Measurements from ENCODE around the gene C6orf62.
"Not testable (repeated sequence)": the region's sequence is repeated elsewhere in the genome, so short reads cannot be mapped to it uniquely, and the experiment has no call there.

Gene C6orf62

DNA sequence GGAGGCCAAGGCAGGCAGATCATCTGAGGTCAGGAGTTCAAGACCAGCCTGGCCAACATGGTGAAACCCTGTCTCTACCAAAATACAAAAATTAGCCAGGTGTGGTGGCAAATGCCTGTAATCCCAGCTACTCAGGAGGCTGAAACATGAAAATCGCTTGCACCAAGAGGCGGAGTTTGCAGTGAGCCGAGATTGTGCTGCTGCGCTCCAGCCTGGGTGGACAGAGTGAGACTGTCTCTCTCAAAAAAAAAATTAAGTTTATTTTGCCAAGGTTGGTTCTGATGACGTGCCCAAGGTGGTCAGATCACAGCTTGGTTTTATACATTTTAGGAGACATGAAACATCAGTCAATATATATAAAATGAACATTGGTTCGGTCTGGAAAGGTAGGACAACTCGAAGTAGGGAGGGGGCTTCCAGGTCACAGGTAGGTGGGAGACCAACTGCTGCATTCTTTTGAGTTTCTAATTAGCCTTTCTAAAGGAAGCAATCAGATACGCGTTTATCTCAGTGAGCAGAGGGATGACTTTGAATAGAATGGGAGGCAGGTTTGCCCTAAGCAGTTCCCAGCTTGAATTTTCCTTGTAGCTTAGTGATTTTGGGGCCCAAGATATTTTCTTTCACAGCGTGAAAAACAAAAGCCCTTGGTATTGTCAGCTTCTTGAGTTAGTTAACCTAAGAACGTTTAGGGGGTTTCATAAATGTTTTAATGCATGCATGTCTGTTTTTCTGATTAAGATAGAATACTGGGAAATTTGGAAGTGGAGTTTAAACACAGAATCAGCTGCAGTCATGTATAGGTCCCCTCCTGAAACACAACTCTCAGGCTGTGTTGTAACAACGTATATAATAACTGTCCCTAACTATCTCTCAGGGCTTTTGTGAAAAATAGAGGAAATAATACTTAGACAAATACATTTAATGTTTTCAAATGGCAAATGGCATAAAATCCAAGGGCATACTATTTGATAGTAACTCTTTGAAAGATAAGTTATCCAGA is 35.4 kb downstream of the C6orf62 start:
- no peak for DNase-seq
- H3K9me3 Mint-ChIP-seq, result no peaks in the 10 kb centered on the region
- CTCF ChIA-PET, result interaction anchor here (1.6 kb wide), 1 partner anchor 102 kb away, joined by 3 read pairs; no protein-coding TSS in a partner anchor
- H3K4me3 Mint-ChIP-seq, result no peak overlapping the region
- H3K4me1 Mint-ChIP-seq, result no peaks in the 10 kb centered on the region
- H3K27ac Mint-ChIP-seq, result no peak overlapping the region
- H3K27me3 Mint-ChIP-seq, result no peaks in the 10 kb centered on the region
- peaks cover 3% of the 10 kb centered on the region for H3K36me3 Mint-ChIP-seq

DNA sequence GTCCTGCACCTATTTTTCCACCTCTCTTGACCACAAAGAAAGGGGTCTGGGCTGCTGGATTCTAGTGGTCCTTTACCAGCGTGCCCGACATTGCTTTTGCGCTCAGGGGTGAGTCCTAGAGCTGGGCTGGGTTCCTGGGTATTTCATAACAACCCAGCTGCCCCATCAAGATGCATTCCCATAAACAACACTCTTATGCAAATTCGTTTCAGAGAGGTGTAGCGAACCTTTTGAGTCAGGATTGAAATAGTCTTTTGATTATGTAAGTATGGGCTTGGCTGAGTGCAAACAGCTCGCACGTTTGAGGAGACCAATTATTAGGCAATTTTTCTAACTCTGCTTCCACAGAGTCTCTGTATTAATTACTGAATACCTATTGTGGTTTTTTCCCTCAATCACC is 38.4 kb downstream of the C6orf62 start:
- Mint-ChIP-seq H3K9me3 (peaks cover 1% of the 10 kb centered on the region), H3K4me3 (no peak overlapping the region), H3K4me1 (no peaks in the 10 kb centered on the region), H3K36me3 (no peaks in the 10 kb centered on the region), H3K27ac (no peak overlapping the region), H3K27me3 (no peaks in the 10 kb centered on the region)
- CTCF ChIA-PET, result no interaction called here
- DNase-seq, result no peak

DNA sequence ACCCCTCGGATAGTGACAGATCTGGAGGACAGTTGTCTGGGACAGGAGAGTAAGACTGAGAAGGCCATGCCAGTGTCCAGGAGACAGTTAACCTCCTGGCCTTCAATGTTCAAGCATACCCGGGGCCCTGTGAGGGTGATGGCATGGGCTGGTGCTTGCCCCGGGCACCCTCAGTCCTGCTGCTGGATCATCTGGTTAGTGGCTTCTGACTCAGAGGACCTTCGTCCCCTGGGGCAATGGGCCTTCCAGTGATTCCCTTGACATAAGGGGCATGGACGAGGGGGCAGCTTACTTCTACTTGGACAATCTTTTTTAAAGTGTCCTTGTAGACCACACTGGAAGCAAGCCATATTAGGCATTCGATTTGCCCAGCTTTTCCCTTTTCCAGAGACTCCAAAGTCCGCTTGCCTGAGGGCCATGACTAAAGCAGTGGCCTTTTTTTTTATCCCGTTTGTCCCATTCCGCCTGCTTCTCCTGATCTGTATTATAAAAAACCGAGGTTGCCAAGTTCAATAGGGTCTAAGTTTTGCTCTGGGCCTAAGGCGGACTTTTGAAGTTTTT is 40.1 kb downstream of the C6orf62 start:
- CTCF ChIA-PET, H3K27ac Mint-ChIP-seq, H3K27me3 Mint-ChIP-seq, H3K4me1 Mint-ChIP-seq, H3K36me3 Mint-ChIP-seq, H3K9me3 Mint-ChIP-seq, DNase-seq, H3K4me3 Mint-ChIP-seq: not testable (repeated sequence)

DNA sequence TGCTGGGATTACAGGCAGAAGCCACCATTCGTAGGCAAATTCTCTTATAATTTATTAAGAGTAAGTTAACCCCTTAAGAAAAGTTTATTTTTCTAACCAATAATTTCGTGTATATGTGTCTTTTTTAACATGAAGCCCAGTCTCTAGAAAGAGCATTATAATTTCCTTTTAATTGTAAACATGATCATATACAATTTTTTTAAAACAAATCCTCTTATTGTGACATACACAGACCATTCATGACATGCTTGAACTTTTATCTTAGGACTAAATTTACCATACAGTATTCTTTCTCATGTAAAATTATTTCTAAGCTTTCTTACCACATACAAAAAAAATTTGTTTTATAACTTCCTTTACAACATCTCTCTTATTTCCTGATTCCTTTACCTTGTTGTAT is 45.3 kb downstream of the C6orf62 start:
- DNase-seq, result no peak
- Mint-ChIP-seq H3K36me3 (peaks cover 31% of the 10 kb centered on the region), H3K4me3 (no peak overlapping the region), H3K4me1 (peaks cover 8% of the 10 kb centered on the region), H3K9me3 (peaks cover 31% of the 10 kb centered on the region), H3K27ac (no peak overlapping the region), H3K27me3 (no peaks in the 10 kb centered on the region)
- CTCF ChIA-PET, result no interaction called here

DNA sequence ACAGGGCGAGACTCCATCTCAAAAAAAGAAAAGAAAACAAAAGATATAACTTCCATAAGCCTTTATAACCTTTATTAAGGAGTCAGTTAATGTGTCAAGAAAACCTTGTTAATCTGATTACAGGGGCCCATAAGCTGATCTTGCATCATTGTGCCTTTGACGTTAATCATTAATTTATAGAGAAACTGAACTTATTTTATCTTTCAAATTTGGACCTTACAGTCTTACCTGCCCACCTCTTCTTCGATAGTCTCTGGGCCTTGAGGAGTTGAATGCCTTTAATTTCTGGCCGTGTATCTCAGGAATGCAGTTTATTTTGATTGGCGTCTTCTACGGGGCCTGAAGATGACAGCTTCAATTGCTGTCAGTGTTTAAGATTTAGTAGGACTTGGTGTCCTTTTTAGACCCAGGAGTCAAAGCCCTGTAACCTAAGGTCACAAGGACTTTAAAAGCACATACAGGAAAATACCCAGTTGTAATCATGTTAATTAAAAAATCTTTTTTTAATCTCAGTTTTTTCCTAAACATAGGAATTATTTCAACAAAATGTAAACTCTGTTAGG is 46.3 kb downstream of the C6orf62 start:
- peaks cover 31% of the 10 kb centered on the region for H3K36me3 Mint-ChIP-seq
- DNase-seq, result no peak
- CTCF ChIA-PET, result no interaction called here
- H3K4me1 Mint-ChIP-seq, result peaks cover 16% of the 10 kb centered on the region
- H3K4me3 Mint-ChIP-seq, result no peak overlapping the region
- no peak overlapping the region for H3K27ac Mint-ChIP-seq
- H3K27me3 Mint-ChIP-seq, result no peaks in the 10 kb centered on the region
- H3K9me3 Mint-ChIP-seq, result peaks cover 31% of the 10 kb centered on the region

DNA sequence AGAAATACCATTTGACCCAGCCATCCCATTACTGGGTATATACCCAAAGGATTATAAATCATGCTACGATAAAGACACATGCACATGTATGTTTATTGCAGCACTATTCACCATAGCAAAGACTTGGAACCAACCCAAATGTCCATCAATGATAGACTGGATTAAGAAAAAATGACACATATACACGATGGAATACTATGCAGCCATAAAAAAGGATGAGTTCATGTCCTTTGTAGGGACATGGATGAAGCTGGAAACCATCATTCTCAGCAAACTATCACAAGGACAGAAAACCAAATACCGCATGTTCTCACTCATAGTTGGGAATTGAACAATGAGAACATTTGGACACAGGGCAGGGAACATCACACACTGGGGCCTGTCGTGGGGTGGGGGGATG is 47.9 kb downstream of the C6orf62 start:
- H3K4me3 Mint-ChIP-seq, result not testable (repeated sequence)

DNA sequence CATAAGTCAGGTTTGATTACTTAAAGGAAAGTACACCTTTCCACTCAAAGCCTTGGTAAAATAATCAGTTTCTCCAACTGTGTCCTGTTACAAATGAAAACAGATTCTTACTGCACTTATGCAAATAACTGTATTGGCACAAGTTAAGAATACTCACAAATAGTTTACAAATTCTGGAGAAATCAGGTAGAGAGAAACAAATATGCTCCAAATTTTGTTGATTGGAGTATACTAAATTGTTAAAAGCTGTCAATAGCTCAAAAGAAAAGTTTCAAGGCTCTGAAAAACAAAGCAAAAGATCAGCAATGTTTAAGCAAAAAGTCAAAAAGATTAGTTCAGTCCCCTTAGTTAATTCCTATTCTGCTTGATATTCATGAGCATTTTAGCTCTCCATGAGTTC is 48.5 kb downstream of the C6orf62 start:
- H3K27ac Mint-ChIP-seq, H3K27me3 Mint-ChIP-seq, H3K4me3 Mint-ChIP-seq, DNase-seq, CTCF ChIA-PET: not testable (repeated sequence)
- peaks cover 29% of the 10 kb centered on the region for H3K9me3 Mint-ChIP-seq
- peaks cover 30% of the 10 kb centered on the region for H3K4me1 Mint-ChIP-seq
- H3K36me3 Mint-ChIP-seq, result peaks cover 37% of the 10 kb centered on the region

More for the DNA sequence above, 47.9 kb downstream of the C6orf62 start:
- CTCF ChIA-PET, DNase-seq, H3K27me3 Mint-ChIP-seq, H3K27ac Mint-ChIP-seq: not testable (repeated sequence)
- peaks cover 26% of the 10 kb centered on the region for H3K4me1 Mint-ChIP-seq
- peaks cover 31% of the 10 kb centered on the region for H3K9me3 Mint-ChIP-seq
- peaks cover 37% of the 10 kb centered on the region for H3K36me3 Mint-ChIP-seq

DNA sequence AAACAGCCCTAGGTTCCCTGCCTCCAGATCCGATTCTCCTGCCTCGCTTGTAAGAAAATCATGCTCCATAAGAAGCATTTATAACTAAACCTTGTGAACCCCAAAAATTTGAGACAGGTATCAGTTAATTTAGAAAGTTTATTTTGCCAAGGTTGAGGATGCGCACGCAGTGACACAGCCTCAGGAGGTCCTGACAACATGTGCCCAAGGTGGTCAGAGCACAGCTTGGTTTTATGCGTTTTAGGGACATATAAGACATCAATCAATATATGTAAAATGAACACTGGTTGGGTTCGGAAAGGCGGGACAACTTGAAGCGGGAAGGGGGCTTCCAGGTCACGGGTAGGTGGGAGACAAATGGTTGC is 50.0 kb downstream of the C6orf62 start:
- Mint-ChIP-seq H3K36me3 (peaks cover 42% of the 10 kb centered on the region), H3K27ac (no peak overlapping the region), H3K27me3 (peaks cover 3% of the 10 kb centered on the region)

DNA sequence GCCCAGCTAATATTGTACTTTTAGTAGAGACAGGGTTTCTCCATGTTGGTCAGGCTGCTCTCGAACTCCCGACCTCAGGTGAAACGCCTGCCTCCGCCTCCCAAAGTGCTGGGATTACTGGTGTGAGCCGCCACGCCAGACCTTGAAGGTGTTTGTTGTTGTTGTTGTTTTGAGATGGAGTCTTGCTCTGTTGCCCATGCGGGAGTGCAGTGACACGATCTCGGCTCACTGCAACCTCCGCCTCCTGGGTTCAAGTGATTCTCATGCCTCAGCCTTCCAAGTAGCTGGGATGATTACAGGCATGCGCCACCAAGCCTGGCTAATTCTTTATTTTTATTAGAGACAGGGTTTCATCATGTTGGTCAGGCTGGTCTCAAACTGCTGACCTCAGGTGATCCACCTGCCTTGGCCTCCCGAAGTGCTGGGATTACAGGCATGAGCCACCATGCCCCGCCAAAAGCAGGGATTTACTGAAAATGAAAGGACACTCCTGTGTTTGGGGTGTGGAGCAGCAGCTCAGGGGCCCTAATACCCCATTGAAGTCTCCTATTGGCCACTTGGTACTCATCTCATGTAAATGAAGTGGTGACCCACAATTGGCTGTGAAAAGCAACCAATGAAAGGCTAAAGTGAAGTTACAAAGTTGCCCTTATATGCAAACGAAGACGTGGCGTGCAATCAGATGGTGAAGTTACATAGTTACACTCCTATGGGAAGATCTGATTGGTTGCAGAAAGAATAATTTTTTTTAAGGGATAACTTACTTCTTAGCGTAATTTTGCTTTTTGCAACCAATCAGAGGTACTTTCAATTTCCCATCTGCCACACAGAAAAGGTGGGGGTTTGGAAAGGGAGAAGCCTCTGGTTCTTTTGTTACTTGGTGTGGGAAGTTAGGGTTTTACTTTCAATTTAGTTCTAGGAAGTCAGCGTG is 50.6 kb downstream of the C6orf62 start:
- peak overlapping the region; percentile 88 for H3K4me3 Mint-ChIP-seq
- not testable (repeated sequence) for DNase-seq, H3K27me3 Mint-ChIP-seq
- H3K4me1 Mint-ChIP-seq, result peaks cover 49% of the 10 kb centered on the region
- H3K27ac Mint-ChIP-seq, result peak overlapping the region; percentile 45
- peaks cover 18% of the 10 kb centered on the region for H3K9me3 Mint-ChIP-seq
- peaks cover 46% of the 10 kb centered on the region for H3K36me3 Mint-ChIP-seq
- CTCF ChIA-PET, result interaction anchor here (1.6 kb wide), 1 partner anchor 74 kb away, joined by 3 read pairs; no protein-coding TSS in a partner anchor

More for the DNA sequence above, 50.0 kb downstream of the C6orf62 start:
- Mint-ChIP-seq H3K9me3 (peaks cover 23% of the 10 kb centered on the region), H3K4me1 (peaks cover 43% of the 10 kb centered on the region), H3K4me3 (no peak overlapping the region)
- no peak for DNase-seq
- CTCF ChIA-PET, result no interaction called here

DNA sequence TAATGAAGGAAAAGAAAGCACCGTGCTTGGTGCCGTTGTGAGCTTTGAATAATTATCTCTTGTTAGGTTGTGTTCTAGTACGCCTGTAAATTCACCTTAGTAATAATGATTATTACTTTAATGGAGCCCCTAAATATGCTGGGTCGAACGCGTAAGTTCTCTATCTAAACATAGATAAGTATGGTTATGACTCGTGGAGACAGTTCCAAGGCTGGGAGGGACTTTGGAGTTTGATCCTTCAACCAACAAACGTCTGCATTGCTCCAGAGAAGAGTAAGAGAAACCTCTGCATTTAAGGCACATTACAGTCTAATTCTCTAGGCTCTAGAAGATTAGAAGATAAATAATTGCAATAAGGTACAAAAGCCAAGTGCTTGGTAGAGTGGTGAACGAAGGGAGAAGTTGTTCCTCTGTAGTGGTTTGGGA is 51.6 kb downstream of the C6orf62 start:
- H3K36me3 Mint-ChIP-seq, result peaks cover 54% of the 10 kb centered on the region
- H3K4me1 Mint-ChIP-seq, result peaks cover 49% of the 10 kb centered on the region
- peak overlapping the region; percentile 90 for H3K27ac Mint-ChIP-seq
- peaks cover 3% of the 10 kb centered on the region for H3K27me3 Mint-ChIP-seq
- CTCF ChIA-PET, result interaction anchor here (0.9 to 1.6 kb wide), 3 partner anchors 75 to 86 kb away, joined by 3 to 4 read pairs (median 3); no protein-coding TSS in a partner anchor
- DNase-seq, result no peak
- H3K4me3 Mint-ChIP-seq, result peak overlapping the region; percentile 88
- peaks cover 14% of the 10 kb centered on the region for H3K9me3 Mint-ChIP-seq

DNA sequence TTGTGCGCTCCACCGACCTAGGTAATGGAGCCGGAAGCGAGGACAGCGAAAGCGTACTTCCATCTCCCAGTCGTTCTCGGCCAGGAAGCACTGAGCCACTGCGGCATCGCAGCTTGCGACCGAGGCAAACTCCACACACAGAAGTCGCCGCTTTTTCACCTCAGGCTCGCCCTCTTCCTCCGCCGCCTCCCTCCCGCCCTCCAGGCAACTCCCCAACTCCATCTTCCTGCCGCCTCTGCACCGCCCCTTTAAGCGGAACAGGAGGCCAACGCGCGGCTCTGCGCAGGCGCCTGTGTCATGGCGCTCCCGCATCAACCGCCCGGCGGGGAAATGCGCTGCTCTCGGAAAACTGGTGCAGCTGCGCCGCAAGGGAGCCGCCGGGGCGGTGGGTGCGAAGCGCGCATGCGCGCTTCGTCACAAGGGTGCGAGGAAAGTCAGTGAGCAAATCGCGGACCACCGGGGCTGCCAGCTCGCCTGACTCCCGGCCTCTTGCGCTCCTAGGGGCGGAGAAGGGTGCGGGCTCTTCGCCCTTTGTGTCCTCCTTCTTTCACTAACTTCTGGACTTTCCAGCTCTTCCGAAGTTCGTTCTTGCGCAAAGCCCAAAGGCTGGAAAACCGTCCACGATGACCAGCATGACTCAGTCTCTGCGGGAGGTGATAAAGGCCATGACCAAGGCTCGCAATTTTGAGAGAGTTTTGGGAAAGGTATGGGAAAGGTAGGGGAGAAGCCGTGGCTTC is 52.1 kb downstream of the C6orf62 start, which contains the start of the genes ACOT13 and TDP2:
TSS of gene ACOT13 (plus strand) at position 437 of the 737 bp plus-strand sequence. CDS start at position 624, 187 bp downstream.
TSS of gene TDP2 (minus strand) at position 259 of the 737 bp plus-strand sequence. CDS start at position 222, 37 bp downstream.
- DNase-seq, result peak; percentile 97
- Mint-ChIP-seq H3K9me3 (peaks cover 14% of the 10 kb centered on the region), H3K27ac (peak within 1 kb of the TSS; percentile 90), H3K36me3 (peaks cover 60% of the 10 kb centered on the region), H3K4me1 (peaks cover 49% of the 10 kb centered on the region), H3K4me3 (peak within 1 kb of the TSS; percentile 88), H3K27me3 (peaks cover 3% of the 10 kb centered on the region)
- CTCF ChIA-PET, result interaction anchor here (0.9 to 2.0 kb wide), 5 partner anchors 28 to 143 kb away, joined by 3 to 5 read pairs (median 4); no protein-coding TSS in a partner anchor

DNA sequence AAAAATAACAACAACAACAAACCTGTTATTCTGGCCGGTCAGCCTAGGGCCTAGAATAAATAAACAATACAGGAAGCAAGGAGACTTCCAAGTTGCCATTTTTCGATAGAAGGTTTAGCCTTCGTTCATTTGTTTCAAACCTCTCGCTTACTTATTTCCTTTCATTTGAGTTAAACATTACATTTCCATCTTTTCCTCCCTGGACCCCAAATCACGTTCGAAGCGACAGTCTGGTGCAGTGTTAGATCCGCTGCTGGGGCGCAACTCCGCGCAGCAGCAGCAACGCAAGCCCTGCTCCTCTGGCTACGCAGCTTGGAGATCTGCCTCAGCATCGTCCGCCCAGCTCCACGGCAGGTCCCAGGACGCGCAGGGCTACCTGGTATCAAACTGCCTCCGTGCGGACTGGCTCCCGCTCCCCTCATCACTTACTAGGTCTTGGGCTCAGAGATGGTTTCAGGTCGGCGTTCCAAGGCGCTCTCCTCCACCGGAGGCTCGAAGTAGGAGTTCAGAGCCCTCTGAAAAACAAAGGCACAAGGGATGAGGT is 52.8 kb downstream of the C6orf62 start:
- Mint-ChIP-seq H3K27me3 (peaks cover 3% of the 10 kb centered on the region), H3K4me1 (peaks cover 50% of the 10 kb centered on the region), H3K9me3 (peaks cover 12% of the 10 kb centered on the region), H3K36me3 (peaks cover 64% of the 10 kb centered on the region), H3K4me3 (peak overlapping the region; percentile 88), H3K27ac (peak overlapping the region; percentile 90)
- CTCF ChIA-PET, result interaction anchor here (0.9 to 2.0 kb wide), 7 partner anchors 18 to 143 kb away, joined by 3 to 5 read pairs (median 4); no protein-coding TSS in a partner anchor
- DNase-seq, result peak; percentile 67

Data from activated naive CD4-positive, alpha-beta T cell treated with anti-CD3 and anti-CD28 coated beads, Interleukin-2, amount 10 ng/mL, durations not matched to agents 7 days and 5 days (primary cell).